ENCODE results near the gene CD48.

GRCh38 chr1:160639652-160640051 is 72.0 kb downstream of the CD48 start:
- TF ChIP-seq TAF1 (IDR thresholded peaks at IDR 0.05; ENCODE audit: borderline replicate concordance, low read depth, low read length) (no peak), PBX3 (IDR thresholded peaks at IDR 0.05) (no peak), CTCF (IDR thresholded peaks at IDR 0.05) (no peak), RAD21 (IDR thresholded peaks at IDR 0.05; ENCODE audit: low read length) (no peak), EP300 (IDR thresholded peaks at IDR 0.05; ENCODE audit: borderline replicate concordance in 1 of 2, low read depth in 1 of 2, low read length in 1 of 2) (no peak), GABPA (IDR thresholded peaks at IDR 0.05; ENCODE audit: low read depth) (no peak), REST (IDR thresholded peaks at IDR 0.05; ENCODE audit: low read depth, low read length) (no peak), JUND (IDR thresholded peaks at IDR 0.05) (no peak), RCOR1 (IDR thresholded peaks at IDR 0.05; ENCODE audit: low read length) (no peak), FOXM1 (IDR thresholded peaks at IDR 0.05; ENCODE audit: low read depth) (no peak), POLR2AphosphoS5 (IDR thresholded peaks at IDR 0.05; ENCODE audit: low read depth, low read length) (no peak)
